ENCODE data around the gene RRAS.

GRCh38 chr19:49645995-49646394 is 6.1 kb upstream of the RRAS start:
- TF ChIP-seq CTCF (IDR thresholded peaks at IDR 0.05): no peak
- TF ChIP-seq POLR2A (IDR thresholded peaks at IDR 0.05): no peak
